Hair follicular keratinocyte (primary cell): ENCODE data around the gene NCBP2. TPM values are rescaled to one million over a fixed set of nuclear protein-coding genes. Genes with fewer than 3 reads are reported as not detected.

Source experiments
- total RNA-seq: library from RNA; depleted of rRNA; stranded (reverse); fragments of >200 nt; gene quantifications from 2 replicates; pipeline ENCODE4 v1.2.3, GENCODE V29; 2015

Gene NCBP2
- total RNA-seq = 42.1 and 48.7 TPM in 2 replicates

DNA sequence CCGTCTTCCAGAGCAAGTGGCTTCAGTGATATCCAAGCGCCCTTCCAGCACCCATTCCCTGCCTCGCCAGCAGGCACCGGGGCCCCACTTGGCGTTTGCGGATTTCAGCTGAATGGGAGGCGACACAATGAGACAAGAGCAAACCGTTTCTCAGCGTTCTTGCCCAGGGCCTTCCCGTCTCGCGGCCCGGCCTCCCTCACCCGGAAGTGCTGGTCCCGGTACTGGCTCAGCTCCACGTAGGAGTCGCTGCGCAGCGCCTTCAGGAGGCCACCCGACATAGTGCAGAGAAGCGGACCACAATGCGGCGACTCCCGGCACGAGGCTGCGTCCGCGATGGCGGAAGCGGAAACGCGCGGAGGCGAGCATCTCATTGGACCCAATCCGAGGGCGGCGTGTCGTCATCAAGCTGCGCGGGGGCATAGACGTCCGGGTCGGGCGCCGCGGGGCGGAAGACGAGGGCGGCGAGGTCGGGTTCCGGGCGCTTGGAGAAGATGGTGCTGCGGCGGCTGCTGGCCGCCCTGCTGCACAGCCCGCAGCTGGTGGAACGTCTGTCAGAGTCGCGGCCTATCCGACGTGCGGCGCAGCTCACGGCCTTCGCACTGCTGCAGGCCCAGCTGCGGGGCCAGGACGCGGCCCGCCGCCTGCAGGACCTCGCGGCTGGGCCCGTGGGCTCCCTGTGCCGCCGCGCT lies at the start of gene NCBP2:
Gene NCBP2, minus strand, starts transcription at position 303 of the 689 bp plus-strand sequence. Its CDS starts 25 bp downstream, at position 278.

DNA sequence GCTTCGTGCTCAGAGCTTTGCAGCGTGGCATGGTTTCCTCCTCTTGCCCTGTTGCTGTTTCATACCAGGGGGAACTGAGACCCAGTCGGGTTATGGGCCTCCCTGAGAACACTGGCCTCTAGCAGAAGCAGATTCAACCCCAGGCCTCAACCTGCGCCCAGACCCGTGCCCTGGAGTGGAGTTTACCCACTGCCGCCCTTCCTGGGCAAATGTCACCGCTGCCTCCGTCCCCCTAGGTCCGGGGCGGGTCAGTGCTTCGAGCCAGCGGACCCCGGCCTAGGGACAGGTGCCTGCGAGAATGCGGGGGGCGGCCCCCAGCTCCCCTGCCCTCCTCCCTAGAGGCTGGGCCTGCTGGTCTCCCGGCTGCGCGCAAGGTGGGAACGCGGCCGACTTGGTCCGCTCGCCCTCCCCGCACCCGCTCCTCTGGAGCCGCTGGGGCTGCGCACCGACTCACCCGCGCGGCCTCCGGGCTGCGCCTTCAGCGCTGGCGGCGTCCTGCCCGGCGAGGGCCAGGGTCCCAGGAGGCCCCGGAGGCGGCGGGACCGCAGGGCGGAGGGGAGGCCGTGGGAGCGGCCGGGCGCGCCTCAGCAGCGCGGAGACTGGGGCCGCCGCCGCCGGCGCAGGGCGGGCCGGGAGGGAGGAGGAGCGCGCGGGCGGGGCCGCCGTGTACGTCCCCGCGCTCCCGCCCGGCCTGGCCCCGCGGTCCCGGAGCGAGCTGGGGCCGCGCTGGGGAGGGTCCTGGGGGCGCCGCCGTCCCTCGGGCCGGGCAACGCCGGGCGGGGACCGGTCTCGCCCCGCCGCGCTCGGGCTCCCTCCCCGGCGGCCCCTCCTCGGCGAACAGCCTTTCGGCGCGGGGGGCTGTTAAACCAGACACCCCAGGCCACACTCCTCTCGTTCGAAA lies 26.2 kb upstream of the NCBP2 start, which contains the start of gene PIGZ:
Gene PIGZ, minus strand, starts transcription at position 601 of the 901 bp plus-strand sequence. CDS start 16,802 bp downstream, outside the sequence.

Other genes with a start within 250 kb of the NCBP2 start
- 0.62 and 2.7 TPM in 2 replicates for gene CEP19, start 230.3 kb downstream of the NCBP2 start, total RNA-seq
- 25.8 and 45.2 TPM in 2 replicates for gene PIGX, start 230.2 kb downstream of the NCBP2 start, total RNA-seq
- 29.6 and 33.9 TPM in 2 replicates for gene PAK2, start 202.7 kb downstream of the NCBP2 start, total RNA-seq
- gene SENP5, start 74.6 kb downstream of the NCBP2 start, total RNA-seq = 22.4 and 23.2 TPM in 2 replicates
- gene PIGZ, start 26.3 kb upstream of the NCBP2 start, total RNA-seq = 1.1 and 2.1 TPM in 2 replicates
- 9.6 and 13.8 TPM in 2 replicates for gene MELTF, start 87.3 kb upstream of the NCBP2 start, total RNA-seq